Mucosa of descending colon (tissue), 3 donors: ENCODE measurements around the gene TAPBP. TPM values are rescaled to one million over a fixed set of nuclear protein-coding genes. Genes with fewer than 3 reads are reported as not detected.
"Not testable (repeated sequence)": the region's sequence is repeated elsewhere in the genome, so short reads cannot be mapped to it uniquely, and the experiment has no call there.

ENCODE experiments used
- ATAC-seq: fragments of 200-7000 bp; cut with Tn5 transposase; one replicate; pipeline ENCODE4 v1.9.1; 2020; ENCODE audit warnings: mild to moderate bottlenecking, moderate library complexity
- DNase-seq, 3 donors: peaks; one replicate each; pipeline ENCODE4 v3.0.0-alpha.2; 2020
- H3K36me3 ChIP-seq: fragments of 200-600 bp; one replicate; pipeline ENCODE4 v1.8.0; 2021; ENCODE audit warnings: low read depth, mild to moderate bottlenecking
- H3K4me1 ChIP-seq: fragments of 200-600 bp; one replicate; pipeline ENCODE4 v1.8.0; 2021; ENCODE audit warnings: low read depth, mild to moderate bottlenecking
- H3K4me3 ChIP-seq: fragments of 200-600 bp; one replicate; pipeline ENCODE4 v1.8.0; 2021; ENCODE audit warnings: mild to moderate bottlenecking
- H3K9me3 ChIP-seq: fragments of 200-600 bp; one replicate; pipeline ENCODE4 v1.8.0; 2021; ENCODE audit warnings: mild to moderate bottlenecking
- CTCF ChIP-seq: fragments of 200-600 bp; IDR thresholded peaks from one replicate; pipeline ENCODE4 v1.8.0; 2022; ENCODE audit warnings: antibody characterized with exemption, mild to moderate bottlenecking
- intact Hi-C, 2 donors: fragments of 100-400 bp; cut with DNase I in 1 of 2; cut with micrococcal nuclease in 1 of 2; formaldehyde crosslinking; loops; one replicate each; pipeline versions ENCODE4 v1.11.0 to v1.11.1; 2022; cut with DNase I, micrococcal nuclease
- total RNA-seq, 3 donors: library from RNA; stranded (reverse); fragmentation: NEBNext Ultra II Directional in 2 of 3; extraction: Animal tissue kit (Norgen Biotek cat#: 25700) in 2 of 3; gene quantifications; one replicate each; pipeline versions ENCODE4 v1.2.1 to v1.2.4, GENCODE V29; 2021 to 2023
- donor health status: DM: no; HTN: no; CAD: no; lungs with moderate emphysema.
- donor health status: DM: no; HTN: no; CAD: no.
- donor health status: DM: no; HTN: yes; CAD: no.

TAPBP gene
- total RNA-seq, 3 donors from 2014 or later = 179 to 321 (median 258) TPM

GRCh38 chr6:33273129-33273923, 40.6 kb downstream of the TAPBP start:
- peaks cover 53% of the 10 kb centered on the region for H3K4me1 ChIP-seq
- no peak for TF ChIP-seq CTCF
- intact Hi-C loops = no loop called here
- ATAC-seq (no peak), DNase-seq (no peak)
- no peaks in the 10 kb centered on the region for H3K9me3 ChIP-seq
- H3K36me3 ChIP-seq = no peaks in the 10 kb centered on the region
- no peak overlapping the region for H3K4me3 ChIP-seq

- ATAC-seq (peak; percentile 2), DNase-seq (no peak)
- Histone ChIP-seq H3K36me3 (no peaks in the 10 kb centered on the region), H3K9me3 (no peaks in the 10 kb centered on the region), H3K4me3 (peak overlapping the region; percentile 69), H3K4me1 (peaks cover 50% of the 10 kb centered on the region)
- intact Hi-C loops = no loop called here
- TF ChIP-seq CTCF = no peak
These were observed 41.4 kb downstream of the TAPBP start for GRCh38 chr6:33272275-33273128.

DNA sequence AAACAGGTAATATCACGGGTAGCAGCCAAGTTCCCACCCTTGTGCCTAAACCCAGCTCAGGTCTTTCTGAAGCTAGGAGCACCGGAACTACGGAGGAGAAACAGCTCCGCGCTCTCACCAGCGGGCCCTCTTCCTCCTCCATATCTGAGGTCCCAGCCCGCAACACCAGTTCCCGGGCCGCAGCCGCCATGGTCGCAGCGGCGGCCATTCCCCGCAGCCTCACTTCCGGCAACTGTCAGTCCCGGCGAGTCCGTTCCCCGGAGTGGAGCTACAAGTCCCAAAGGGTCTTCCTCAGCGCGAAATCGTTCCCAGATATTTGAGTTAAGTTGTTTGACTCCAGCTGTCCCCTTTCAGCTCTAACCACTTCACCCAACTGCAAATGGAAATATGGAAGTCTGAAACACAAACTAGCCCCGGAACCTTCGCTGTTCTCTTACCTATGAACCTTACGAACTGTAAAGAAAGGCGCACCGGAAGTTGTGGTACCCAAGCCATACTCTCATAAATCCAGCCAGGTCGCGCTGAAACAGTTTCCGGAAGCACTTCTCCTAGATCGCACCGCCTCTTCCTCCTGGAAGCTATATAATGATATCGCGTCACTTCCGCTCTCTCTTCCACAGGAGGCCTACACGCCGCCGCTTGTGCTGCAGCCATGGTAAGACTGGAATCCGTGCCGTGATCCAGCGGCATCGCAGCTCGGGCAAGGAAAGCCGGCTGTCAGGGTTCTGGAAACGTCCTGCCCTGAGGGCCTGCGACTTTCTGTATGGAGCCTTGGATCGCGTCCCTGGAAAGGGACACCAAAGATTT, 42.2 kb downstream of the TAPBP start, which contains the start of the genes RPS18 and VPS52:
TSS of gene RPS18 (plus strand) at position 608 of the 807 bp plus-strand sequence. CDS start at position 653, 45 bp downstream.
TSS of gene VPS52 (minus strand) at position 409 of the 807 bp plus-strand sequence. CDS start at position 208, 201 bp downstream.
- Histone ChIP-seq H3K4me1 (peaks cover 47% of the 10 kb centered on the region), H3K36me3 (no peaks in the 10 kb centered on the region), H3K4me3 (peak within 1 kb of the TSS; percentile 69), H3K9me3 (no peaks in the 10 kb centered on the region)
- TF ChIP-seq CTCF = no peak
- intact Hi-C loops = no loop called here
- peak; percentile 90 to 97 (median 92) for DNase-seq
- ATAC-seq = peak; percentile 92

GRCh38 chr6:33271117-33271467, 42.8 kb downstream of the TAPBP start:
- DNase-seq = no peak
- peak; percentile 37 for ATAC-seq
- H3K36me3 ChIP-seq = no peaks in the 10 kb centered on the region
- H3K9me3 ChIP-seq = no peaks in the 10 kb centered on the region
- intact Hi-C loops = no loop called here
- peak overlapping the region; percentile 69 for H3K4me3 ChIP-seq
- peaks cover 41% of the 10 kb centered on the region for H3K4me1 ChIP-seq
- no peak for TF ChIP-seq CTCF

DNA sequence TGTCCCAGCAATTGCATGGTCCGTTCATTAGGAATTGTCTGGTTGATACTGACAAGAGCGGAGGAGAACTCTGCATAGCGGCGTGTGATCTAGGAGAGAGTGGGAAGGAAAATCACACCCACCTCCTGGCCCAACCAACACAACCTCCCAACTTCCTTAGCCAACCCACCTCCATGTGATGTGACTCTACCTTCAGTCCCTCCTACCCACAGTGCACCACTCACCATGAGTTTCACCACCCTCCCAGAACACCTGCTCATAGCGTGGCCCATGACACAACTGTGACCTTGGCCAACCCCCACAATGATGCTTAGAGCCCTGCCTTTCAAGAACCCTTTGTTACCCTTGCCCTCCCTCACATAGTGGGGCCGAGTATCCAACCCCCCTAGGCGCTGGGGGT, 49.9 kb downstream of the TAPBP start:
- intact Hi-C loops = no loop called here
- TF ChIP-seq CTCF = no peak
- Histone ChIP-seq H3K4me3 (no peak overlapping the region), H3K9me3 (no peaks in the 10 kb centered on the region), H3K36me3 (no peaks in the 10 kb centered on the region), H3K4me1 (no peaks in the 10 kb centered on the region)
- DNase-seq = no peak
- peak; percentile 8 for ATAC-seq

GRCh38 chr6:33262490-33262889, 51.4 kb downstream of the TAPBP start:
- intact Hi-C loops, H3K9me3 ChIP-seq, H3K36me3 ChIP-seq, DNase-seq, H3K4me3 ChIP-seq, ATAC-seq, H3K4me1 ChIP-seq: not testable (repeated sequence)
